ENCODE results near the gene CYTH4.

Gene CYTH4

DNA sequence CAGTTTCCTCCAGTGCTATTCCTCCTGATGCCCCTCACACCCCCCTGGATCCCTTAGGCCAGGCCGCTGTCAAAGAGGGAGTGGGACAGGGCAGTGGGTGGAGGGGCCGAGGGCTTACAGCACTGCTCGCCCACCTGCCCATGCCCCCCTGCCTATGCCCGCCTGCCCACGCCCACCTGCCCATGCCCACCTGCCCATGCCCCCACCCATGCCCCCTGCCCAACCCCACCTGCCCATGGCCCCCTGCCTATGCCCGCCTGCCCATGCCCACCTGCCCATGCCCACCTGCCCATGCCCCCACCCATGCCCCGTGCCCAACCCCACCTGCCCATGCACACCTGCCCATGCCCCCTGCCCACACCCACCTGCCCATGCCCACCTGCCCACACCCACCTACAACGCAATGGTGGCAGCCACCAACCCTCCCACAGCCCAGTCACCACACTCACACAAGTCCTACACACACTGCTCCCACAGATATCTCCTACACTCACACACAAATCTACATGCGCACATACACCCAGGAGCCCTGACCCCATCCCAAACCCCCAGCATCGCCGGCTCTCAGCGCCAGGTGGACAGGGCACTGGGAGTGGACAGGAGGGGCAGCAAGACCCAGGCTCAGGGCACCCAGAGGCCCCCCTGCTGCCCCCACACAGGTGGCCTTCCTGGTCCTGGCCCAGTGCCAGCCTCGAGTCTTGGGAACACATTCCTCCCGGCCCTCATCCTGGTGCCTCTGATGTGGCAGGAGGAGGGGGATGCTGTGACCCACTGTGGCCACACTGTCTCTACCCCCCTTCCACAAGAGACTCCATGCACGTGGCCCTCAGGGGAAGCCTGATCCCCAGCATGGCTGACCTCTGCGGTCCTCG is 61.8 kb downstream of the CYTH4 start:
- DNase-seq (ENCODE audit: low read depth in 3 of 3, low spot score in 1 of 3) = no peak

DNA sequence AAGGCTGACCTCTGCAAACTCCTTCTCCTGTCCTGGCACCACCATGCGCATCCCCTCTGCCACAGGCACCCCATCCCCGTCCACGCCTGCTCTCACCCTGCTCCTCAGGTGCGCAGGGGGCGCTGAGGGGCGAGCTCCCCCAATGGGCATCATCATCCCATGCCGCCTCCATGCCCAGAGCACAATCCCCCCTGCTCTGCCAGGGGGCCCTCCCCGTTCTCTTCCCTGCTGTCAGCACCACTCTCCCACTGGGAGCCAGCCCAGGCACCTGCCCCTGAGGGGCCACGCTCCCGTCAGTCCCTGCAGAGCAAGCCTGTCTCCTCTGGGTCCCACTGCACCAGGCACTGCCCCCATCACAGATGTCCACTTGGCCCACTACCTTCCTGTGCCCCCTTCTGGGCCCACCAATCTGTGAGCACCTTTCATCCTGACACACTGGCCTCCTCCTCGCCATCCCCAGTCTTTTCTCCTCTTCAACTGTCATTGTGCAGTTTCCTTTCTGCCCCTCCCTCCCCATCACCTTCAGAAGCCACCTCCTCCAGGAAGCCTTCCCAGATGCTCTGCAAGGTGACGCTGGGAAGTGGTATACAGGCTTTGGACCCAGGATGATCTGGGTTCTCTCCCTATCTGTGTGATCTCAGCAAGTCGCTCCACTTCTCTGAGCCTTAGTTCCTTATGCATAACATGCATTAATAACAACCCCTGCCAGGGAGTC is 62.6 kb downstream of the CYTH4 start:
- DNase-seq (ENCODE audit: low read depth in 3 of 3, low spot score in 1 of 3) = no peak

DNA sequence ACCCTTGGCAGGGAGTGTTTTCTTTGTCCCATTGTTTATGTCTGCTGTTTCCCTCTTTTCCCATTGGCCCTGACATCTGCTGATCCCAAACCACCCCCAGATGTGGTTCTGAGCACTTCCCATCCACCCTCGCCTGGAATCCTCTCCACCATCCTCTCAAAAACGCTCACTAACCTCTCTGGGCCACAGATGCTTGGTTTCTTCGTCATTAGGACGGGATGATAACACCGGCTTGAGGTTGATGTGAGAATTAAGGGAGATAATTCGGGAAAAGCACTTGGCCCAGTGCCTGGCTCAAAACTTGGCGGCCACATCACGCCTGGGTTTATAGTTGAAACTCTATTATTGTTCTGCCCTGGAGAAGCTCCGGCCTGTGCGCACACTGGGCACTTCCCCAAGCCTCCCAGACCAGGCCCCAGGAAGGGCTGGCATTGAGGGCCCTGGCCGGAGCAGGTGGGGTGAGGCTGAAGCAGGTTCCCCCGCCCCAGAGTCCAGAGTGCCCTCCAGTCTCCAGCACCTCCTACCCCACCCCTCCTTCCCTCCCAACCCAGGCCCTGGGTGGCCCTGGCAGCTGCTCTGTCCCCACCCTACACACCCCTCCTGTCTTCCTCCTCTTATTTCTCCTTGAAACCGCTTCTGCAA is 63.7 kb downstream of the CYTH4 start:
- DNase-seq (ENCODE audit: low read depth in 3 of 3, low spot score in 1 of 3) = no peak

DNA sequence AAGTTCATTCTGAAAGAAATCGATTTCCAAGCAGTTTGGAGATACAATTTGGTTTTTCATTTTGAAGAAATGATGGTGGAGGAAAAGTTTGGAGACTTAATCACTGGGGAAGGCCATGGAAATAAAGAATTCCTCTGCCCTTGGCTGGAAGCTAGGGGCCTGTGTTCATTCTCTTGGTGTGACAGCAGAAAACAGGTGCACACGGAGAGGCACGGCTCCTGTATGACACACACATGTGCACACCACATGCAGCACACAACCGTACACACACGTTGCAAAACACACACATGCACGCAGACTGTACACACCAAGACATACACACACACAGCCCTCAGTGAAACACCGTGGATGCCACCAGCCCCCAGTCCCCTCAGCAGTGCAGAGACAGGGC is 64.2 kb downstream of the CYTH4 start:
- no peak for DNase-seq (ENCODE audit: low read depth in 3 of 3, low spot score in 1 of 3)

DNA sequence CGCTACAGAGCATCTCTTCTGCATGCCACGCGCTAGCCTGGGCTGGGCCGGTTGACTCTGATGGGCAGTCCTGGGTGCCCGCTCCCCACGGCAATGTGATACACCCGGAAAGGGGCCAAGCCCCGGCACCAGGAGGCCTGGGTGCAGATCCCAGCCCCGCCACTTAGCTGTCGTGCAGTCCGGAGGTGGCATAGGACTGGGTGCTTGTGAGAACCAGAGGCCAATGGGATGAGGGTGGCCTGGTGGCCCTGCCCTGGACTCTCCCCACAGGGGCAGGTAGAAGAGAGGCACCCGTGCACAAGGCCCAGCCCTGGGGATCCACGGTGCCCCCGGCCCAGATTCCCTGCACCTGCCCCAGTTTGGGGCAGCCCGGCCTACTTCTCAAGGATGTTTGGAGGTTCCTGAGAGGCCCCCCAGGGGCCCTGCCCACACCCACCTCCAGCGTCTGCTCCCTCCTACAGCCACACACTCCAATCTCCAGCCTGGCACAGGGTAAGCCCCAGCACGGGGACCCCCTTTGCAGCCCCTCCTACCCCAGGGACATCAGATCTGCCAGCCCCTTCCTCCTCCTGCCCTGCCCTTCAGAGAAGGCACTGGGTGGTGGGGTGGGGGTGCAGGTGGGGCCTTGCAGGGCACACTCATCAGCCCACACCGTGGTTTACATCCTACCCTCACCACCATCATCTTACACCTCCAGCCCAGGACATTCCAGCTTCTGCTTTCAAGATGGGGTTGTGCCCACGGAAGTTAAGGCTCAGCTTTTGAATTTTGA is 66.9 kb downstream of the CYTH4 start:
- DNase-seq (ENCODE audit: low read depth in 3 of 3, low spot score in 1 of 3) = no peak

DNA sequence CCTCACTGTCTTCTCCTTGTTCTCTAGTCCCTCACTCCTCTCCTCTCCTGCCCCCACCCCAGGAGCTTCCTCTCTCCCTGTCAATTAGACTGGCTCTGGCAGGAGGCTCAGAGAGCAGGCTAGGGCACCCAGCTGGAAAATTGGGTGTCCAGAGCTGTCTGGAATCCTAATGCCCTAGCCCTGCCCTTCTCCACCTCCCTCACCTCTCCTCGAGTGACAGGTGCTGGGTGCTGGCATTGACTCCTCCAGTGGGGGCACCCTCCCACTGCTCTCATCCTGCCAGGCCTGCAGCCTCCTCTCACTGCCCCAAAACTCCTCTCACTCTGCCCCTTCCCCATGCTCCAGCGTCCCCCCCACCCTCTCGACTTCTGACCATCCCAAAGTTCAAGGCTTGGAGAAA is 68.9 kb downstream of the CYTH4 start:
- DNase-seq (ENCODE audit: low read depth in 3 of 3, low spot score in 1 of 3) = no peak

DNA sequence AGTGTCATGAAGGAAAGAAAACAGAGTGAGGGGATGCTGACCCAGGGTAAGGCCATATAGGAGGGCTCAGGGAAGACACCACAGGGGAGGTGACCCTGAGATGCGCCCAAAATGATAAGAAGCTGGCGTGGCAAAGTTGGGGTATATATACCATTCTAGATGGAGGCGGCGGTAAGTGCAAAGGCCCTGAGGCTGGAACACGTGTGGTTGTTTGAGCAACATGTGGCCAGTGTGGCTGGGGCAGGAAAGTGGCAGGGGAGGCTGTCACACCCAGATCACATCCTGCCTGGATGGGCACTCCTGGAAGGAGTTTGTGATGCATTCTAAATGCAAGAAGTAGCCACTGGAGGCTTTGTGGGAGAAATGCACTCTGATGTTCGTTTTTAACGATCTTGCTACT is 70.2 kb downstream of the CYTH4 start:
- DNase-seq (ENCODE audit: low read depth in 3 of 3, low spot score in 1 of 3) = no peak

DNA sequence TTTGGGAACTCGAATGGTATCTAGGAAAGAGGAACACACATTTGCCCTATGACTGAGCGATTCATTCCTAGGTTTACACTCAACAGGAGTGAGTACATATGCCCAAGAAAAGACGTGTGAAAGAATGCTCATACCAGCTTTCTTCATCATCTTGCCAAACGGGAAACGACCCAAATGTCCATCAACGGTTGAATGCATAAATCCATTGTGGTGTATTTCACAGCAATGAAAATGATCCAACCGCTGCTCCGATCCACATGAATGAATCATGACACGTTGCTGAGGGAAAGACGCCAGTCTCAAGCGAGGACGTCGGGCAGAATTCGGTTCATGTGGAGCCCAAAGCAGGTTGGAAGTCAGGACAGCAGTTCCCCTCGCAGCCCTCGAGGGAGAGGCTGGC is 71.5 kb downstream of the CYTH4 start:
- no peak for DNase-seq (ENCODE audit: low read depth in 3 of 3, low spot score in 1 of 3)

DNA sequence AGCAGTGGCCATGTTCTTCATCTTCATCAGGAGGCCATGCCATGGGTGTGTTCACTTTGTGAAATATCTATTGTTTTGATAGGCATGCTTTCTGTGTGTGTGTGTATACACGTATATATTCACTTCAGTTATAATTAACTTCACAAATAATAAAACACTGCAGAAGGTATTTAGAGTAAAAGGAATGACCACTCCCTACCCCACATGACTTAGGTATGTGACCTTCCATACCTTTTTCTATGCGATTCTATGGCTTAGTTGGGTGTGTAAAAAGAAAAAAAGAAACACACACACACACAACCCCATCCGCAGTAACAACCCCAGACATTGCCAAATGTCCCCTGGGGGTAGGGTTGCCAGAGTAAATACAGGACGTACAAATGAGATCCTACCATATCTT is 72.0 kb downstream of the CYTH4 start:
- no peak for DNase-seq (ENCODE audit: low read depth in 3 of 3, low spot score in 1 of 3)

DNA sequence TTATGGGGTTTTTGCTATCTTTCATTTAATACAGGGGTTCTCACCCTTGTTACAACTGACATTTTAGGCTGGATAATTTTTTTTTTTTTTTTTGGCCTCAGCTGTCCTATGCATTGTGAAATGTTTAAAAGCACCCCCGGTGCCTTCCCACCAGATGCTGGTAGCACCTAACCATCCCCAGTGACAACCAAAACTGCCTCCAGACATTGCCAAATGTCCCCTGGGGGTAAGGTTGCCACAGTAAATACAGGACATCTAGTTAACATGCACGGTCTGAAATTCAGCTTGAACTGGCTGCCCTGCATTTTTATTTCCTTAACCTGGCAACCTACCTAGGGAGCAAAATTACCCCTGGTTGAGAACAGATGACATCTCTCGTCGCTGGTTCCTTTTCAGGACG is 72.4 kb downstream of the CYTH4 start:
- no peak for DNase-seq (ENCODE audit: low read depth in 3 of 3, low spot score in 1 of 3)

DNA sequence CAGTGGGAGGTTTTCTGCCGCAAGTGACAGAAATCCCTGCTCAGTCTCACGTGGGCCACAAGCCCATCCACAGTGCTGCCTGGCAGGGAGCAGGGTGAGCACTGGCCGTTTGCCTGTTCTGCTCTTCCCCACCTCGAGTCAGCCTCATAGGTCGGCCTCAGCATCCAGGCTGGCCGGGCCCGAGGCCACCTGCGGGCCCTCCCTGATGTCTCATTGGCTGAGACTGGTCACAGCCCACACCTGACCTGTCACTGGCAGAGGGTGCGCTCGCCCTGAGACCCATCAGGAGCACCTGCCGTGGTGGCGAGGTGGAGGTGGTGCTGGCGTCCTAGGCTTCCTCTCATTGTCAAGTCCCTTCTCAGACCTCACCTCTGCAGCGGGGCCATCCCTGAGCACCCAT is 72.9 kb downstream of the CYTH4 start:
- DNase-seq (ENCODE audit: low read depth in 3 of 3, low spot score in 1 of 3) = no peak

DNA sequence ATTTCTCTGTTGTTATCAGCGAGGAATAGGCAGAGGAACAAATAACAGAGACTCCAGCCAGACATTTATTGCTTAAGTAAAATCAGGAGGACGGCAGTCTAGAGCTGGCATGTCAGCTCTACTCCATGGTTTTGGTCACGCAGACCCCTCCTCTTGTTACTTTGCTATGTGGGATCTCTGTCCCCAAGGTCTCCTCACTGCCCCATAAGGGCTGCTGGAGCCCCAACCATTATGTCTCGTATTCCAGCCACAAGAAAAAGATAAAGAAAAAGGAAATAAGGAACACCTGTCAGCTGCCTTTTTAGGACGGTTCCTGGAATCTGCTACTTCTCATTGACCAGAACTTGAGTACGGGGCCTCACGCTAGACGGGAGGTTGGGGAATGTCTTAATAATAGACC is 74.6 kb downstream of the CYTH4 start:
- no peak for DNase-seq (ENCODE audit: low read depth in 3 of 3, low spot score in 1 of 3)

DNA sequence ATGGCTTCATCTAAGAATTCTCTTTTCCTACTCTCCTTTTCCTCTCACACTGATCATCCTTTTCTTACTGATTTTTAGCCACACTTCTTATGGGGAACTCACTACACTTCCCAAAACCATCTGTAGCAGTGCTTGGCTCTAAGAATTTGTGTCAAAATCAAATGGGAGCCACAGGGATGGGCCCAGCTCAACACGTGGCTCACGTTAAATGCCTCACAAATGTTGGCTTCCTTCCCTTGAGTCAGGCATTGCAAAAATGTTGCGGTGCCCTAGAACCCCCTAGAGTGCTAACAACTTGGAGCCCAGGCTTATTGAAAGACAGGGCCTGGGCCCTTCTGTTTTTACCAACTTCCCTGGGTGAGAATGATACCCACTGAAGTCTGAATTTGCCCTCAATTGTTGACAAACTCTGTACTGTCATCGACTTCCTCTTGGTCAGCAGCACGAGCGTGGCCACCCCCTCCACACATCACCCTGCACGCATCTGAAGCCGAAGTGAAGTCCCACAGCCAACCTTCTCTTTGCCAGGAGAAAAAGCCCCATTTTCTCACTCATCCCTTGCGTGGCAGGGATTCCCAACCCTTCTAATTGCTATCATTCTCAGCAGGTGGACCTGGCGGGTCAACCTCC is 75.3 kb downstream of the CYTH4 start:
- DNase-seq (ENCODE audit: low read depth in 3 of 3, low spot score in 1 of 3) = no peak

DNA sequence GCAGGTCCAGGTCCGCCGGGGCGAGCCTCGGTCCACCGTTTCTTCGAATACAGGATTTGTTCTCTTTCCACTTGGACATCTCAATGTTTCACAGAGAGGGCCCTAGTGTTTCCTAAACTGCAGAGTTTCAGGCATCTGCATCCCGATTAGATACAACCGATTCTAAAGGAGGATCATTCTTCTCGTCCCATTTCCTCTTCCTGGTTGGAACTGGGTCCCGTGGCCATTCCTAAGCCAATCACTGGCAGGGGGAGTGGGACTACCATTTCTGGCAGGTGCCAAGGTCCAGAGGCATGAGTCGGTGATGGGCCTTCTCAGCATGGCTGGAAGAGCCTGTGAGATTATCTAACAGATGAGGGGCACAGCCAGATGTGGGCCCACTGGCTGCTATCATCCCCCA is 76.1 kb downstream of the CYTH4 start:
- DNase-seq (ENCODE audit: low read depth in 3 of 3, low spot score in 1 of 3) = no peak

DNA sequence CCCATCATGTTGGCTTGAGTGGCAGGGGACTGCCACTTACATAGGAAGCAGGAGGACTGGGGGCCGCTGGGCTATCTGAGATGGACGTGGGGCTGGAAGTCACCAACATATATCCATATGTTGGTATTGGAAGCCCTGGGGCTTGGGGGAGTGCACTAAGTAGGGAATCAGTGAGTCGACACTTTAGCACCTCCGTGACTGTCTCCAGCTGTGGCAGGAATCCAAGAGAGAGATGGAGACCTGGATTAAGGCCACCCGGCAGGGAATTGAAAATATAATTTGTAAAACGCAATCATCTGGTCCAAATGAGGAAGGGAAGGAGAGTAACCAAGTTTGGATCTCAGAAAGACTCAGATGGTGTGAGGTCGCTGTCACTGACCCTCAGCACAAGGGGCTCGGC is 76.6 kb downstream of the CYTH4 start:
- DNase-seq (ENCODE audit: low read depth in 3 of 3, low spot score in 1 of 3) = no peak

DNA sequence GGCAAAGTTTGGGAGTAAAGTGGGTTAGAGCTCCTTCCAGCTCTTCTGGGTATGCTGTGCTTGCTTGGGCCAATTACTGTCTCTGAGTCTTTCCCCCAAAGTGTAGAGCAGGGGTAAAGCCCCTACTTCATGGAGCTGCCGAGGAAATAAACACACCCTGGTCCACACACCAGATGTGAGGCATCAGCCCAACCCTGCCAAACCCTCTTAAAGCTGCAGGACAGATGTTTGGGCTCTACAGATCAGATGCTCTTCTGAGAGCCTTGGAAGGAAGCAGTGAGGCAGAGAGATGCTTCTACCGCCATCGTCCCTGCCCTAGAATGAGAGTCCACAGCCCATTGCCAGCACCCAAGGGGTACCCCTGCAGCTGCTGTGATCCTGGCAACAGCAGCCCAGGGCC is 80.3 kb downstream of the CYTH4 start:
- DNase-seq (ENCODE audit: low read depth in 3 of 3, low spot score in 1 of 3) = no peak

DNA sequence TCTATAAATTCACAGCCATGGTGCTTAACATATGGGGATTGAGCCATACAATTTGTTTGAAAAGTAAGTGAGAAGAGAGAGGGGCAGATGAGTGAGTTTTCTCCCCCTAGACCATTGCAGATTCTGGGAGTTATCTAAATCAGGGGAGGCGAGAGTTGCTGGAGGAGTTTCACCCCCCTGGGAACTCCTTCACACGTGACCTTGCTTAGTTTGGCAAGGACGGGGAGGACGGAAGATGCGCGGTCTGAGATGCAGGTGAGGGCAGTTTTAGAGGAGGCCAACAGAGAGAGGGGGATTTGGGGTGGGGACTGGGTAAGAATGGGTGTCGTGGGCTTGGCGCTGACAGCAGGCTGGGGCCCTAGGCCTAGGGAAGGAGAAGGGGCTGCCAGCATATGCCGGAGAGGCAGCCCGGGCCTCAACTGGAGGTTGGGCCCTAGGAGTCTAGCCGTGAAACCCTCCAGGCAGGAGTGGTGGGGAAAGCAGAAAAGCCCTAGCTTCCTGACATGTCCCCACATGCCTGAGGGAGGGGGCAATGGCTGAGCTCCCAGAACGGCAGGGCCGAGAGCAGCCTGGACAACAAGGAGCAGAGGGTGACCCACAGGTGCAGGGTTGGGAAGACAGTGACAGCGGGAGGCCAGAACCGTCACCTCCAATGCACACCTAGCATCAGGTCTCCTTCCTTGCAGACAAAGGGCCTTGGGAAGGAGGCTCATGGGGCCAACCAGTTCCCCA is 81.1 kb downstream of the CYTH4 start:
- DNase-seq (ENCODE audit: low read depth in 3 of 3, low spot score in 1 of 3) = no peak

All from stimulated activated CD4-positive, alpha-beta T cell treated with anti-CD3 and anti-CD28 coated beads, TNF-alpha, amount 100 ng/mL, for 1 hour (primary cell).